GM18909 (cell line): ENCODE results near the gene SAFB2.

Experiments used
- ATAC-seq: cut with Tn5 transposase; IDR thresholded peaks from one replicate; pipeline ENCODE4 v1.9.1; 2021; ENCODE audit warnings: mild to moderate bottlenecking; ENCODE audit not compliant: unreplicated experiment, poor library complexity

Gene SAFB2

DNA sequence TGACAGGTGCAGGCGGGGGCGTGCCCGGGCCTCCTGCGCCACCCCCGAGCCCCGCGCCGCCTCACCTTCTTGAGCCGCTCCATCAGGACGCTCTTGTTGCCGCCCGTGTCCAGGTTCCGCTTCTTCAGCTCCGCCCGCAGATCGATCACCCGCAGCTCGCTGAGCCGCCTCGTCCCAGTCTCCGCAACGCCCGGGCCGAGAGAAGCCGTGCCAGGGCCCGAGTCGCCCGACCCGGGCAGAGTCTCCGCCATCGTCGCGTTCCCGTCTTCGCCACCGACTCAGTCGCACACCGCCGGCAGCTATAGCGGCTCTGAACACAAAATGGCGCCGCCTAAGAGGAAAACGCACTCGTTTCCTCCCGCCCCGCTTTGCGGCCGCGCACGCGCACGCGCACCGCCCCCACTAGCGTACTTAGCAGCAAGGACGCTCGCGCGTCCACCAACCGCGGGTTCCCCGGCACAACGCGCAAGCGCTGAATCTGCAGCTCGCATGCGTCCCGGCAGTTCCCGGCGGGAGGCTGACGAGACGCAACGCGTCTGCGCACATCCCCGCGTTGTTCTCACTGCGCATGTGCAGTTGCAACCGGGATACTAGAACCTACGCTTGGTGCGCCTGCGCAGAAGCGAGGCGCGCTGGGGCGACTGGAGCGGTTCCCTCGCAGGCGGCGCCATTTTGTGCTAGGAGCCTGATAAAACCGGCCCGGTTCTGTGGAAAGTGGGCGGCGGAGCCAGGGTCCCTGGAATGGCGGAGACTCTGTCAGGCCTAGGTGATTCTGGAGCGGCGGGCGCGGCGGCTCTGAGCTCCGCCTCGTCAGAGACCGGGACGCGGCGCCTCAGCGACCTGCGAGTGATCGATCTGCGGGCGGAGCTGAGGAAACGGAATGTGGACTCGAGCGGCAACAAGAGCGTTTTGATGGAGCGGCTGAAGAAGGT, at the start of gene SAFB2, which contains the start of gene SAFB:
Gene SAFB2 (minus strand): TSS at position 312 of the 932 bp plus-strand sequence. CDS start 61 bp downstream, at position 251.
Gene SAFB (plus strand): TSS at position 619 of the 932 bp plus-strand sequence. CDS start 123 bp downstream, at position 742.
- ATAC-seq = peak; percentile 85

DNA sequence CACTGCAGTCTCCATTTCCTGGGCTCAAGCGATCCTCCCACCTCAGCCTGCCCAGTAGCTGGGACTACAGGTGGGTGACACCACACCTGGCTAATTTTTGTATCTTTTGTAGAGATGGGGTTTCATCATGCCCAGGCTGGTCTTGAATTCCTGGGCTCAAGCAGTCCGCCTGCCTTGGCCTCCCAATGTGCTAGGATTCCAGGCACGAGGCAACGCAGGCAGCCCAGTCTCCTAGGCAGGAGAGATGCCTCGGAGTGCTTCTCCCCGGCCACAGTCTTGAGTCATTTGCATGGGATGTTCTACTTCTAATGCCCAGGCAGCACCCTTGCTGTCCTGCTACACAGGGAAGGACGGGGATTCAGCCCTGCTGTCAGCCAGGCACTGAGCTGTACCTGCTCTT, 49.0 kb upstream of the SAFB2 start:
- no peak for ATAC-seq

DNA sequence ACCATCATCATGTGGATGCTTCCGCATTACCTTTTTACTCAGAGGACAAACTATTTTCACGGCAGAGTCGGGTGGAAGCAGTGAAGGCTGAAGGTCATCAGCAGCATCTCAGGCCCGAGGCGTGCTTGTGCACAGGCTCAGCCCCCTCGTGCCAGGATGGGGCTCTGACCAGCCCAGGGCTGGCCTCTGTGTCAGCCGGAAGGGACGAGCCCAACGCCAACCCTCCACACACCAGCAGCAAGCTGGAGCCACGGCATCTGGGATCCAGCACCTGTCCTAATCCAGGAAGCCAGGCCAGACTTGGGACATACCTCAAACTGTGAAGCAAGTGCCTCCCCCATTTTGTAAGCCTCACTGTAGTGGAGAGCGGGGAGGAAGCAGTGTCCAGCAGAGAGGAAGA, 46.6 kb upstream of the SAFB2 start:
- ATAC-seq = no peak

DNA sequence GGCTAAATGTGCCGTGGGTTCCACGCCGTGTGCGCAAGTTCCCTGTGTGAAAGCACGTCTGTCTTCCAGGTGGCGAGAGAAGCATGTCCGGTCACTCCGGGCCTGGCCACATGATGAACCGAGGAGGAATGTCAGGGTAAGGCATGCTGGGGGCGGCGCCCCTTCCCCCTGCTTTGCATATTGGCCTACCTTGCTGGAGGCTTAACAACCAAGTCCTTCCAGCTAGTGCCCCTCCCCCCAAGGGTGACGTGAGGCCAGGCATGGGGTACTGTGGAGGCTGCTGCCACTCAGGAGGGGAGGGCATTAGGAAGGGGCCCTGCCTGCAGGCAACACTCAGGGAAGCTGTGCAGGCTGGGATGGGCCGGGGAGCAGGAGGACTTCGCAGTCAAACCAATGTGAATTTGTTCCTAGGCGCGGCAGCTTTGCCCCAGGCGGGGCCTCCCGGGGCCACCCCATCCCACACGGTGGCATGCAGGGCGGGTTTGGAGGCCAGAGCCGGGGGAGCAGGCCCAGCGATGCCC, 45.2 kb upstream of the SAFB2 start:
- ATAC-seq = no peak

DNA sequence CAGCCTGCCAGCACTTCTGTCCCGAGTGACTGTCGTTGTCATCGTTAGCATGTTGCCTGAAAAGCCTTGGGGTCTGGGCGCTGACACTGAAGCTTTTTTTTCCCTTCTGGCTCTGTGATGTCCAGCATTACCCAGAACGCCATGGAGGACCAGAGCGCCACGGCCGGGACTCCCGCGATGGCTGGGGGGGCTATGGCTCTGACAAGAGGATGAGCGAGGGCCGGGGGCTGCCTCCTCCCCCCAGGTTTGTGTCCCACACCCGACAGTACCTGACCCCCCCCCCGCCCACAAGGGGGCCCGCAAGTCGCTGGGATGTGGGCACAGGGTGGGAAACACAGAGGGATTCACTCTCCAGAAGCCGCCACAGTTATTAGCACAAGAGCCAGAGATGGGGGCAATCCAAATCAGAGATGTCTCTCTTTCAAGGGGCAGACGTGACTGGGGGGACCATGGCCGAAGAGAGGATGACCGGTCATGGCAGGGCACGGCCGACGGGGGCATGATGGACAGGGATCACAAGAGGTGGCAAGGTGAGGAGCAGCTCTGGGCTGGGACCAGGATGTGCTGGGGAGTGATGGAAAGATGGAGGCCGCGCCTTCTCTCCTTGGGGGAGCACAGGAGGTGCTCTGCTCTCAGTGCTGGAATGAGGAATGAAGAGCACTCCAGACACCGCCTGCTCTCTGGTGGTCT, 44.5 kb upstream of the SAFB2 start:
- no peak for ATAC-seq

DNA sequence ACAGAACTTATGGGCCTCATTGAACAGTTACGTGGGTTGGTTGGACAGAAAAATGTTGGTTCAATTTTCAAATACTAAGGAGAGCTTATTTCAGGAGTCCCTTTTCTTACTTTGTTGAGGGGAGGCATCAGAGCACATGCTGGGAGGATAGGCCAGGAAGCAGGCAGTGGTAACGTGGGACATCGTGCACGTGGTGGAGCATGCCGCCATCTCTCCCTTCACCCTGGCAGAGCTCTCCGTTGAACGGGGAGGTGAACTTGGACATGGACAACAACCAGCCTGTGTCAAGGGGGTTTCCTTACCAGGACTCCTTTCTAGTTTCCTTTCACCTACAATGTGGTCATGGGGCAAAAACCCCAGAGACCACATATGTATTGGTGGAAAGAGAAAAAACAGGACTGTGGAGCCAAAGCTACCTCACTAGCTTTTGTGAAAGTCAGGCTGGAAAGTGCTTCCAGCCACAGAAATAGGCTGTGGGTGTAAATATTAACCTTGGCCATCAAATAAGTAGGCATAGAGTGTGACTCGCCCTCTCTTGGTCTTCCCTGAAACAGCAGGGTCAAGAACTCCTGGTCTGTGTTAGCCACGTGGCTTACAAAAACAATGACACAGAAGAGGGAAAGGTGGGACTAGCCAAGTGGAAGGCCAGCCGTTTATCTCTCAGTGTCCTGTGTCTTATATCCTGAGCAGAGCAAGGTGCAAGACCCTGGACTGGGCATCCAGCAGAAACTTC, 43.4 kb upstream of the SAFB2 start:
- ATAC-seq = peak; percentile 55

DNA sequence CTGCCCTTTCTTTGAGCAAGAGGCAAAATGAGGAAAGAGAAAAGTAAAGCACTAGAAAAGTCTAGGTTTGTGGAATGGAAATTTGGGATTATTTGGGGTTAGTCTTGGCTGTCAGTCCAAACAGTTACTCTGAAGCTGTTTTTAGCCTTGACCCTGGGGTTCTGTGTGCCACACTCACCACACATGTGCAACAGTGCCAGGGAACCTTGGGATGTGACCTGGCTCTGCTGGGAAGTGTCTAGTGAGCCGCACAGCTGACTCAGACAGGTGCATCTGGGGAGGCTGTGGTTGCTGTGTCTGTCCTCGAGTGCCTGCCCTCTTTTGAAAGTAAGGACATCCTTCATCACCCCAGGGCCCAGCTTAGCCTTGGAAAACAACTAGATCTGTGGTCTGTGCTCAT, 41.9 kb upstream of the SAFB2 start:
- no peak for ATAC-seq

DNA sequence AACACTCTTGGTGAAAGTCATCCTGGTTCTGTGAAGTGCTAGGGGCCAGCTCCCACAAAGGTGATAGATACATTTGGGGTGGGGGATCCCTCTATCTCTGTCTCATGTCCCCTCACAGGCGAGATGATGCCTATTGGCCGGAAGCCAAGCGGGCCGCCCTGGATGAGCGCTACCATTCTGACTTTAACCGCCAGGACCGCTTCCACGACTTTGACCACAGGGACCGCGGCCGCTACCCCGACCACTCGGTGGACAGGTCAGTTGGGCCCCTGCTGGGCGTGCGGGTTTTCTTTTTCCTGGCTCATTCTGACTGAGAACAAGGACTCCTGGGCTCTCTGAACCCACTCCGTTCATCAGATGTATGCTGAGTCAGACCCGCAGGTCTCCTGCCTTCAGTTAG, 41.3 kb upstream of the SAFB2 start:
- no peak for ATAC-seq

DNA sequence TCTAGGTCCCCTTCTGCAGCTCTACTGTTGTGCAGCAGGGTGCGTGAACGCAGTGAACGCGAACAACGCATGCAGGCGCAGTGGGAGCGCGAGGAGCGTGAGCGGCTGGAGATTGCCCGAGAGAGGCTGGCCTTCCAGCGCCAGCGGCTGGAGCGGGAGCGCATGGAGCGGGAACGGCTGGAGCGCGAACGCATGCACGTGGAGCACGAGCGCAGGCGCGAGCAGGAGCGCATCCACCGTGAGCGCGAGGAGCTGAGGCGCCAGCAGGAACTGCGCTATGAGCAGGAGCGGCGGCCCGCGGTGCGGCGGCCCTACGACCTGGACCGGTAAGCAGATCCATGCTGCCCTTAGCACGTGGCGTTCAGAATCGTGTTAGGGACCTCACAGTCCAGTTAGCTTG, 38.9 kb upstream of the SAFB2 start:
- ATAC-seq = no peak

DNA sequence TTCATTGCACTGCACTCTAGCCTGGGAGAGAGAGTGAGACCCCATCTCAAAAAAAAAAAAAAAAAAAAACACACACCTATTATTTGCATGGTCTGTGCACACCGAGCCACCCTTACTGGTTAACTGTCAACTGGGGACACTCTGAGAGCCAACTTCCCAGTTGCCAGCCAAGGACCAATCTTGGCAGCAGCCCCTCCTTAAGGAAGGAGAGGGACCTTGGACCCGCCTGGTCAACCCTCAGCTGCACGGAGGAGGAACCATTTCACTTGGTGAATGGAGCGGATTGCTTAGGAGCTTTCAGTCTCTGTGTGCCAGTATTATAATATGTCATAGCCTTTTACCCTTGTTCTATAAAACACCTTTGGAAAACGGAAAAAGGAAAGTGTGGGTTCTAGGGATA, 32.8 kb upstream of the SAFB2 start:
- ATAC-seq = no peak

DNA sequence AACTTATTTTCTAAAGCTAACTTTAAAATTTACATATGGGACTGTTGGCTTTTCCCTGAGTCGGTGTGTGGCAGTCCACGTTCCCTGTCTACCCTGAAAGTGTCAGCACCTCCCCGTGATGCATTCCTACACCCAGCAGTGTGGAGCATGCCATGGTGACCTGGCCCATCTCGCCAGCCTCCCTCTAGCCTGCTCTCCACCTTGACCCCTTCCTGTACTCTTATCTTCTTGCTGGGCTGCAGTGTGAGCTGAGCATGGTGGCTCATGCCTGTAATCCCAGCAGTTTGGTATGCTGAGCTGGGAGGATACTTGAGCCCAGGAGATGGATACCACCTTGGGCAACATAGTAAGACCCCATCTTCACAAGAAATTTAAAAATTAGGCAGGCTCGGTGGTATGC, 32.4 kb upstream of the SAFB2 start:
- no peak for ATAC-seq

DNA sequence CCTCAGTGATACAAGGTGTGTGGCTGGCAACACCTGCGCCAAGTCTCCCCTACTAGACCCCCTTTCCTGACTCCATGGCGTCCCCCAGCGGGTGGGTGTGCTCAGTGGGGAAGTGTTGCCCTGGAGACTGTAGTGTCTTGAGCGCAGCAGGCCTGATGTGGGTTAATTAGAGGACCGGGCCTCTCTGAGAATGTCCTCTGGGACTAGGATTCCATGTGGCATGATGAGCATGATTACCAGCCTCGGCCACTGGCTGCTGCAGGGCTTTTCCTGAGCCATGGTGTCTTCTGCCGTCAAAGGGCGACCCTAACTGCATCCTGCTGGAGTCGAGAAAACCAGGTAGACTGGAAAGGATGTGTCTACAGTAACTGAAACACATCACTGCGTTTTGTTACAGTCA, 29.7 kb upstream of the SAFB2 start:
- no peak for ATAC-seq

DNA sequence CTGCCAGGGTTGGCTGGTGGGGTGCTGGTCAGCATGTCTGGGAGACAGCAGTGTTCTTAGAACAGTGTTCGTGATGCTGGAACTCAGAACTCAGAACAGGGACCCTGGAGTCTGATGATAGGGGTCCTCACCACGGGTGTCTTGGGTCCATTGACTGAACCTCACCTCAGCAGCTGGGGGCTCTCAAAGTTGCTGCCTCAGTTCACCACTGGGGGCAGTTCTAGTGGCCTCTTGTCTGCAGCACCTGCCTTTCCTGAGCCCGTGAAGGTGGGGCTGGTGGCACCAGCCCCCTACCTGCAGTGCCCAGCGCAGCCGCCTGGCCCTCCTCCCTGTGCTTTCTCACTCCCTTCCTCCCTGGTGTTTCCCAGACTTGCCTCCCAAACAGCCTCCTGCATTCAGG, 28.8 kb upstream of the SAFB2 start:
- no peak for ATAC-seq

DNA sequence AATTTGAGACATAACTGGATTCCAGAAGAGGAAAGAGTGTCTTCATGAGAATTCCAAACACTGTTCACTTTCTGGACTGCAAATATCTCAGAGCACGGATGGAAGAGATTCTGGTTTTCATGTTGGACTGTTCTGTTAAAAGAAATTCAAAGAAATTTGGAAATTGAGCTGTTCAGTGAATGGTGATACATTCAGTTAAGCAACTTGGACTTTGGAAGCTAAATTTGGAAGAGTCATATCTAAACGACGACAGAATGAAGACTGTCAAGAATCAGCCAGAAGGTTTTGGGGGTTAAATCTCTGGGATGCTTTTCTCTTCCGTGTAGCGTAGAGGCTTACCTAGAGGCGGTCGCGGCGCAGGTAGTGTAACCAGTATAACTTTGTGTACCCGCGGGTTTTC, 25.9 kb upstream of the SAFB2 start:
- ATAC-seq = no peak

DNA sequence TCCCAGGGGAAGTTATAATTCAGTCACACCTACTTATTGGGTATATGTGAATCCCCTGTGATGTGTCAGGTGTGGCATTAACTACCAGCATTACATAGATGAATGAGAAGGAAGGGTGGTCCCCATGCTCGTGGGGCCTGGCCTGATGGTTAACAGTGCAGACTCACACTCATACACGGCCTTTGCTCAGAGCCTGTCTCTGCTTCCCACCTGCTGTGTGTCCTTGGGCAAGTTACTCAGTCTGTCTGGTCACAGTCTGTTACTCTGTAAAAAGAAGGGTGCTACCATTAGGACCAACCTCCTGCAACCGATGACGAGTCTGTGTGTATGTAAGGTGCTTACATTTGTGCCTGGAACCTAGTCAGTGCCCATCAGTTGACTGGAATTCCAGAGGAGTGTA, 24.1 kb upstream of the SAFB2 start:
- no peak for ATAC-seq

DNA sequence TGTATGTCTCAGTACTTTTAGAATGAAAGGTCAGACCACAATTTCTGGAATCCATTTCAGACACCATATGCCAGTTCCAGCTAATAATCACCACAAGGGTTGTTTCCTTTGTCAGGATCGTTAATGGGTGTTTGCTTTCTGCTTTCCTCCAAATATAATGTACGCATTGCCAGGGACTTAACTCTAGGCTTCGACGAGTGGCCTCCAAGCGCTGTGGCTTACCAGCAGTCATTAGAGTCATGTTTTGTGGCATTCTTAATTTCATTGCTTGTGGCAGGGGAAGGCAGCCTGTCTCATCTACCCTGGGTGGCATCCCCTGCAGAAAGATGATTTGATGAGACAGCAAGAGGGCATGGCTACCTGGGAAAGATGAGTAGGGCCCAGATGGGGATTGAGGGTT, 22.8 kb upstream of the SAFB2 start:
- no peak for ATAC-seq

DNA sequence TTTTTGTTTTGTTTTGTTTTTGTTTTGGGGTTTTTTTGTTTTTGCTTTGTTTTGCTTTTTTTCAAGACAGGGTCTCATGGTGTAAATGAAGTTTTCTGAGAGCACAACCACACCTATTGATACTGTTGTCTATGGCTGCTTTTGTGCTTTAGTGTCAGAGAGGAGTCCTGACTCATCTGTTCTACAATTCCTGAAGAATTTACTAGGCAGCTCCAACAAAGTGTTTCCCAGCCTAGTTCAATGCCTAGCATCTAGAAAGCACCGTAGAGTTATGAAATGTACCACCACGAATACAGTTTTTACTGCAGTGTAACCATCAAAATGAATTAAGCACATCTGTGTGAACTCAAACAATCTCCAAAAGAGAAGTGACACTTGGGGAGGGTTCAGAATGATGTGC, 21.5 kb upstream of the SAFB2 start:
- ATAC-seq = no peak

DNA sequence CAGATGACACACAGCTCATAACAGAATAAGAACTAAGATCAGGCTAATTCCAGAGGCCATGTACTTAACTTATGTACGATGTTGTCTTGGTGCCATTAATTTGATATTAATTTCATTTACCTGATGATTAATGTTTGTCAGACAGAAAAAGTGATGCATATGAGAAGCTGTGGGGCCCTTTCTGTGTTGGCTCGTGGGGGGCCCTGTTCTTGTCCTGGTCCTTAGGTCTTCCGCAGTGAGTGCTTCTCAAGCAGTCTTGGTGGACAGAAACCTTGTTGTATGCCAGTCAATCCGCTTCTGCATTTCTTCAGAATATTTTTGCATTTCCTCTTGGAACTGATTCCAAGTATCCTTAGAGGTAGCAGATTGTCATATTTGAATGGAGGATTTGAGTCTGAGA, 20.5 kb upstream of the SAFB2 start:
- ATAC-seq = no peak

DNA sequence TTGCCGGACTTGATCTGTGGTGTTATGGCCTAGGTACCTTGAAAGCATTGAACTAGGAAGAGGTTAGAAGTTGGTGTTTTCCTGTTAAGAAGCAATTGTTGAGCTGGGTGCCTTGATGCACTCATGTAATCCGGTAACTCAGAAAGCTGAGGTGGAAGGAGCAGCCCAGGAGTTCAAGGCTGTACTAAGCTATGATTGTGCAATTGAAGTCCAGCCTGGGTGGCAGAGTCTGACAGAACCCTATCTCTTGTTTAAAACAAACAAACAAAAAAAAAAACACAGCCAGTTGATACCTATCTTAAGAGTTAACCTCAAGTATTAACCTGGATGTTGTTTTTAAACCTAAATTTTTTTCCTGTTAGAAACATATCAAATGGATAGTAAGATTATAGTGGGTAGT, 19.6 kb upstream of the SAFB2 start:
- no peak for ATAC-seq

DNA sequence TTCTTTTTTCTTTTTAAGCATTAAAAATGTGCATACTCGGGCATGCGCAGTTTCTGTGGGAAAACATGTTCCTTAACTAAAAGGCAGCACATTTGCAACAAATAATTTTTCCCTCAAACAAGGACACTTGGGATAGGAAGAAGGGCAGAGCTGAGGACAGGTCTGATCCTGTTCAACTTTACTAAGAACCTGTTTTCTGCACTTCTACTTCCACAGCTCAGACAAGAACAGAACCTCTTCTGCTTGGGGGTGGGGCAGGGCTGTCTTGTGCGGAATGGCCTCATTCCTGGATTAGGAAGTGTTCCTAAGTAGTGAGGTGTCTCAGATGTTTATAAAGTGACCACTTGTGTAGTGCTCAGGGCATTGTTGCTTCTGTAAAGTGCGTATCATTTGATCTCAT, 18.6 kb upstream of the SAFB2 start:
- no peak for ATAC-seq

DNA sequence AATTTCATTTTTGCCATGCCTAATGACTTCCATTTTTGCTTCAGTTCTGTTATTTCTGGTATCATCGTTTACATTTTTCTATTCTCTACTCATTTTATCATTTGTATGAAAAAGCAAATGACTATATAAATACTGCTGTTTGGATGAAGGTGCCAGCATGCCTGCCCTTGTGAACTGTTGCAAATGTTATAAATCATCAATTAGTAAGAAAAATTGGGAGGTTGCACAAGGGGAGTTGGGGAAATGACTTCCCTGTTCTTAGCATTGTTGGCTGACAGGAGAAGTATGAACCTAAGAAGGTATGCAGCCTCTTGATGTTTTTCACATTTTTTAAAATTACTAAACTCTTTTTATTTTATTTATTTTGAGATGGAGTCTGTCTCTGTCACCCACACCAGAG, 15.4 kb upstream of the SAFB2 start:
- ATAC-seq = no peak
